ENCODE data around the gene PRKN.

- TF ChIP-seq CTCF (IDR thresholded peaks at IDR 0.05; ENCODE audit: insufficient read depth, low read length) (no peak), GABPA (IDR thresholded peaks at IDR 0.05; ENCODE audit: low read depth) (no peak), POLR2AphosphoS5 (IDR thresholded peaks at IDR 0.05; ENCODE audit: low read depth) (no peak), SPI1 (IDR thresholded peaks at IDR 0.05; ENCODE audit: borderline replicate concordance, low read depth) (no peak)
- TF ChIP-seq, protein P1, sequence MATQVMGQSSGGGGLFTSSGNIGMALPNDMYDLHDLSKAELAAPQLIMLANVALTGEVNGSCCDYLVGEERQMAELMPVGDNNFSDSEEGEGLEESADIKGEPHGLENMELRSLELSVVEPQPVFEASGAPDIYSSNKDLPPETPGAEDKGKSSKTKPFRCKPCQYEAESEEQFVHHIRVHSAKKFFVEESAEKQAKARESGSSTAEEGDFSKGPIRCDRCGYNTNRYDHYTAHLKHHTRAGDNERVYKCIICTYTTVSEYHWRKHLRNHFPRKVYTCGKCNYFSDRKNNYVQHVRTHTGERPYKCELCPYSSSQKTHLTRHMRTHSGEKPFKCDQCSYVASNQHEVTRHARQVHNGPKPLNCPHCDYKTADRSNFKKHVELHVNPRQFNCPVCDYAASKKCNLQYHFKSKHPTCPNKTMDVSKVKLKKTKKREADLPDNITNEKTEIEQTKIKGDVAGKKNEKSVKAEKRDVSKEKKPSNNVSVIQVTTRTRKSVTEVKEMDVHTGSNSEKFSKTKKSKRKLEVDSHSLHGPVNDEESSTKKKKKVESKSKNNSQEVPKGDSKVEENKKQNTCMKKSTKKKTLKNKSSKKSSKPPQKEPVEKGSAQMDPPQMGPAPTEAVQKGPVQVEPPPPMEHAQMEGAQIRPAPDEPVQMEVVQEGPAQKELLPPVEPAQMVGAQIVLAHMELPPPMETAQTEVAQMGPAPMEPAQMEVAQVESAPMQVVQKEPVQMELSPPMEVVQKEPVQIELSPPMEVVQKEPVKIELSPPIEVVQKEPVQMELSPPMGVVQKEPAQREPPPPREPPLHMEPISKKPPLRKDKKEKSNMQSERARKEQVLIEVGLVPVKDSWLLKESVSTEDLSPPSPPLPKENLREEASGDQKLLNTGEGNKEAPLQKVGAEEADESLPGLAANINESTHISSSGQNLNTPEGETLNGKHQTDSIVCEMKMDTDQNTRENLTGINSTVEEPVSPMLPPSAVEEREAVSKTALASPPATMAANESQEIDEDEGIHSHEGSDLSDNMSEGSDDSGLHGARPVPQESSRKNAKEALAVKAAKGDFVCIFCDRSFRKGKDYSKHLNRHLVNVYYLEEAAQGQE (IDR thresholded peaks at IDR 0.05; ENCODE audit: insufficient replicate concordance, low read depth): no peak
These were observed 180.7 kb downstream of the PRKN start for GRCh38 chr6:162546905-162547304.
